ENCODE measurements around the gene CMSS1.

The CMSS1 gene

GRCh38 chr3:99910752-99911290 is 93.2 kb downstream of the CMSS1 start:
- DNase-seq (ENCODE audit: extremely low read depth, low read depth), result no peak
- TF ChIP-seq CTCF (IDR thresholded peaks at IDR 0.05; ENCODE audit: low read depth, low read length), result no peak

- no peak for TF ChIP-seq CTCF (IDR thresholded peaks at IDR 0.05; ENCODE audit: low read depth, low read length)
- DNase-seq (ENCODE audit: extremely low read depth, low read depth), result no peak
These were observed 93.8 kb downstream of the CMSS1 start for GRCh38 chr3:99911433-99911832.

- DNase-seq (ENCODE audit: extremely low read depth, low read depth), result no peak
- no peak for TF ChIP-seq CTCF (IDR thresholded peaks at IDR 0.05; ENCODE audit: low read depth, low read length)
These were observed 98.3 kb downstream of the CMSS1 start for GRCh38 chr3:99915906-99916432.

- TF ChIP-seq CTCF (IDR thresholded peaks at IDR 0.05; ENCODE audit: low read depth, low read length), result no peak
- no peak for DNase-seq (ENCODE audit: extremely low read depth, low read depth)
These were observed 101.1 kb downstream of the CMSS1 start for GRCh38 chr3:99918715-99919114.

- TF ChIP-seq CTCF (IDR thresholded peaks at IDR 0.05; ENCODE audit: low read depth, low read length), result no peak
- no peak for DNase-seq (ENCODE audit: extremely low read depth, low read depth)
These were observed 102.0 kb downstream of the CMSS1 start for GRCh38 chr3:99919694-99920093.

- no peak for DNase-seq (ENCODE audit: extremely low read depth, low read depth)
- no peak for TF ChIP-seq CTCF (IDR thresholded peaks at IDR 0.05; ENCODE audit: low read depth, low read length)
These were observed 103.1 kb downstream of the CMSS1 start for GRCh38 chr3:99920481-99921376.

GRCh38 chr3:99921377-99921695 is 103.7 kb downstream of the CMSS1 start:
- TF ChIP-seq CTCF (IDR thresholded peaks at IDR 0.05; ENCODE audit: low read depth, low read length), result no peak
- no peak for DNase-seq (ENCODE audit: extremely low read depth, low read depth)

All from AG09319 (cell line).